GM12891 (cell line): ENCODE data around the gene WNT7B.

Source experiments
- POLR2A ChIP-seq: IDR thresholded peaks from 2 replicates; pipeline ENCODE4 v1.6.1; 2011; ENCODE audit warnings: low read depth, low read length, control low read depth
- TAF1 ChIP-seq: IDR thresholded peaks from 2 replicates; pipeline ENCODE4 v1.6.1; 2011; ENCODE audit warnings: low read depth, low read length, control low read depth

DNA sequence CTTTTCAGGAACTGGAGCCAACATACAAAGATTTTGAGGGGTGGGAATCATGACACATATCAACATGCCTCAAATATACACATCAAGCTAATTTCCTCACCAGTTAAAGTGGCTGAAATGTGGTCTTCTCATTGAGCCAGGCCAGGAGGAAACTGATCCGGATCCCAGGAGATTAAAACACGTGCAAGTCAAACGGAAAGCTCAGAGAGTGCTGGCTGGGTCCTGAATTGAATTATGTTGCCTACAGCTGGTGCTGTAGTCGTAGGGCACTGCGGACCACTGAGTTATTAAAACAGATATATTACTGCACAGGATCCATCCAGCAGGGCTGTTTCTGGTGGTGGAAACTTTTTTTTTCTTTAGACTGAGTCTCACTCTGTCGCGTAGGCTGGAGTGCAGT lies 14.1 kb upstream of the WNT7B start:
- TF ChIP-seq TAF1, result no peak
- no peak for TF ChIP-seq POLR2A
